Chondrocyte (in vitro differentiated cells): ENCODE results near the gene SPSB2. TPM values are rescaled to one million over a fixed set of nuclear protein-coding genes. Genes with fewer than 3 reads are reported as not detected.
"Not testable (repeated sequence)": the region's sequence is repeated elsewhere in the genome, so short reads cannot be mapped to it uniquely, and the experiment has no call there.

Experiments
- DNase-seq: peaks from one replicate; pipeline ENCODE4 v3.0.0; 2021; ENCODE audit warnings: mixed read lengths, low spot score
- H3K27ac Mint-ChIP-seq: one replicate; pipeline ENCODE4 v1.8.0; 2021; ENCODE audit warnings: mild to moderate bottlenecking, moderate library complexity, mixed read lengths; ENCODE audit not compliant: unreplicated experiment
- H3K27me3 Mint-ChIP-seq: 2 replicates; pipeline ENCODE4 v1.8.0; 2021; ENCODE audit warnings: low read depth, mixed read lengths
- H3K36me3 Mint-ChIP-seq: 2 replicates; pipeline ENCODE4 v1.8.0; 2021; ENCODE audit warnings: low read depth, mixed read lengths
- H3K4me1 Mint-ChIP-seq: 2 replicates; pipeline ENCODE4 v1.8.0; 2021; ENCODE audit warnings: low read depth, mild to moderate bottlenecking, mixed read lengths
- H3K4me3 Mint-ChIP-seq: one replicate; pipeline ENCODE4 v1.8.0; 2021; ENCODE audit warnings: mild to moderate bottlenecking, moderate library complexity, mixed read lengths; ENCODE audit not compliant: unreplicated experiment
- H3K9me3 Mint-ChIP-seq: 2 replicates; pipeline ENCODE4 v1.8.0; 2021; ENCODE audit warnings: low read depth, mixed read lengths
- total RNA-seq: library from RNA; stranded (reverse); gene quantifications from 3 replicates; pipeline ENCODE4 v1.2.1, GENCODE V29; 2021
- TF ChIP-seq, protein P1 (sequence below): fragments of 200-600 bp; sonication (generic); IDR thresholded peaks from 2 replicates; pipeline ENCODE4 v1.5.0; 2021; ENCODE audit warnings: antibody characterized with exemption, mild to moderate bottlenecking, moderate library complexity

SPSB2 gene
- total RNA-seq, 1 donor from 2014 or later = 7.6 TPM

DNA sequence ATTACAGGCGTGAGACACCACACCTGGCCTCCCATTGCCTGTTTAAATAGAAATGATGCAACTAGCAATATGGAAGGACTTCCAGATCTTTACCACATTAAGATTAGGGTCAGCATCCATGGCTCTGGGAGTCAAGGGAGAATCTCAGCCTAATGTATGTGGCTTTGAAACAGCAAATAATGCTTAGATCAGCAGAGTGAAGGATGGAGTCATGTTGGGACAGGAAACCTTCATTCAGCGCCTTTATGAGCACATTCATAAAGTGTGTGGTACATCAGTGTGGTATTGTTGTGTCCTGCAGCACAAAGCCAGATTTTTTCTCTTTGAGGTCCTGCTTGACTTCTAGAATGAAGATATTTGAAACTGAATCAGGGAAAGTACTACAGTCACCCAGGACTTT lies 15.3 kb upstream of the SPSB2 start:
- DNase-seq = no peak
- H3K27me3 Mint-ChIP-seq = no peaks in the 10 kb centered on the region
- no peak overlapping the region for H3K27ac Mint-ChIP-seq
- peaks cover 1% of the 10 kb centered on the region for H3K36me3 Mint-ChIP-seq
- TF ChIP-seq, protein P1, sequence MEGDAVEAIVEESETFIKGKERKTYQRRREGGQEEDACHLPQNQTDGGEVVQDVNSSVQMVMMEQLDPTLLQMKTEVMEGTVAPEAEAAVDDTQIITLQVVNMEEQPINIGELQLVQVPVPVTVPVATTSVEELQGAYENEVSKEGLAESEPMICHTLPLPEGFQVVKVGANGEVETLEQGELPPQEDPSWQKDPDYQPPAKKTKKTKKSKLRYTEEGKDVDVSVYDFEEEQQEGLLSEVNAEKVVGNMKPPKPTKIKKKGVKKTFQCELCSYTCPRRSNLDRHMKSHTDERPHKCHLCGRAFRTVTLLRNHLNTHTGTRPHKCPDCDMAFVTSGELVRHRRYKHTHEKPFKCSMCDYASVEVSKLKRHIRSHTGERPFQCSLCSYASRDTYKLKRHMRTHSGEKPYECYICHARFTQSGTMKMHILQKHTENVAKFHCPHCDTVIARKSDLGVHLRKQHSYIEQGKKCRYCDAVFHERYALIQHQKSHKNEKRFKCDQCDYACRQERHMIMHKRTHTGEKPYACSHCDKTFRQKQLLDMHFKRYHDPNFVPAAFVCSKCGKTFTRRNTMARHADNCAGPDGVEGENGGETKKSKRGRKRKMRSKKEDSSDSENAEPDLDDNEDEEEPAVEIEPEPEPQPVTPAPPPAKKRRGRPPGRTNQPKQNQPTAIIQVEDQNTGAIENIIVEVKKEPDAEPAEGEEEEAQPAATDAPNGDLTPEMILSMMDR = no peak
- no peaks in the 10 kb centered on the region for H3K9me3 Mint-ChIP-seq
- peaks cover 15% of the 10 kb centered on the region for H3K4me1 Mint-ChIP-seq
- H3K4me3 Mint-ChIP-seq = no peak overlapping the region

DNA sequence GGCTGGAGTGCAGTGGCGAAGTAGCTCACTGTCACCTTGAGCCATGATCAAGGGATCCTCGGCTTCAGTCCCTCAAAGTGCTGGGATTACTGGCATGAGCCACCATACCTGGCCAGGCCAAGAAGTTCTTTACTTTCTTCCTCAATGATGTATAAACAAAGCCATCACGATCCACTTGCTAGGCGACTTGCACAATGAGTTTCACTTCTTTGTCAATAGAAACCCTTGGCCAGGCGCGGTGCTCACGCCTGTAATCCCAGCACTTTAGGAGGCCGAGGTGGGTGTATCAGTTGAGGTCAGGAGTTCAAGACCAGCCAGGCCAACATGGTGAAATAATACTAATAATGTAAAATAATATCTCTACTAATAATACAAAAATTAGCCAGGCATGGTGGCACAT lies 14.4 kb upstream of the SPSB2 start:
- Mint-ChIP-seq H3K27ac (no peak overlapping the region), H3K4me3 (no peak overlapping the region), H3K27me3 (no peaks in the 10 kb centered on the region), H3K9me3 (no peaks in the 10 kb centered on the region), H3K36me3 (peaks cover 2% of the 10 kb centered on the region), H3K4me1 (peaks cover 13% of the 10 kb centered on the region)
- TF ChIP-seq, protein P1 = no peak
- DNase-seq = peak; percentile 15

DNA sequence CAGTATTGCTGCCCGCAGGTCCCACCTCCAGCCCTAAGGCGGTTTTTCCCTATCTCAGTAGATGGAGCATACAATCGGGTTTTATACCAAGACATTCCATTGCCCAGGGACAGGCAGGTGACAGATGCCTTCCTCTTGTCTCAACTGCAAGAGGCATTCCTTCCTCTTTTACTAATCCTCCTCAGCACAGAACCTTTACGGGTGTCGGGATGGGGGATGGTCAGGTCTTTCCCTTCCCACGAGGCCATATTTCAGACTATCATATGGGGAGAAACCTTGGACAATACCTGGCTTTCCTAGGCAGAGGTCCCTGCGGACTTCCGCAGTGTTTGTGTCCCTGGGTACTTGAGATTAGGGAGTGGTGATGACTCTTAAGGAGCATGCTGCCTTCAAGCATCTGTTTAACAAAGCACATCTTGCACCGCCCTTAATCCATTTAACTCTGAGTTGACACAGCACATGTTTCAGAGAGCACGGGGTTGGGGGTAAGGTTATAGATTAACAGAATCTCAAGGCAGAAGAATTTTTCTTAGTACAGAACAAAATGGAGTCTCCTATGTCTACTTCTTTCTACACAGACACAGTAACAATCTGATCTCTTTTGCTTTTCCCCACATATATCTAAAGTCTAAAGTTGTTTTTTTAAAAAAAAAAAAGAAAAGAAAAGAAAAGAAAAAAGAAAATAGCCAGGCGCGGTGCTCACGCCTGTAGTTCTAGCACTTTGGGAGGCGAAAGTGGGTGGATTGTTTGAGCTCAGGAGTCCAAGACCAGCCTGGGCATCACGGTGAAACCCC lies 13.3 kb upstream of the SPSB2 start:
- H3K4me1 Mint-ChIP-seq, H3K27me3 Mint-ChIP-seq, H3K4me3 Mint-ChIP-seq, H3K9me3 Mint-ChIP-seq, H3K36me3 Mint-ChIP-seq: not testable (repeated sequence)
- H3K27ac Mint-ChIP-seq = peak overlapping the region; percentile 83
- DNase-seq = peak; percentile 15

DNA sequence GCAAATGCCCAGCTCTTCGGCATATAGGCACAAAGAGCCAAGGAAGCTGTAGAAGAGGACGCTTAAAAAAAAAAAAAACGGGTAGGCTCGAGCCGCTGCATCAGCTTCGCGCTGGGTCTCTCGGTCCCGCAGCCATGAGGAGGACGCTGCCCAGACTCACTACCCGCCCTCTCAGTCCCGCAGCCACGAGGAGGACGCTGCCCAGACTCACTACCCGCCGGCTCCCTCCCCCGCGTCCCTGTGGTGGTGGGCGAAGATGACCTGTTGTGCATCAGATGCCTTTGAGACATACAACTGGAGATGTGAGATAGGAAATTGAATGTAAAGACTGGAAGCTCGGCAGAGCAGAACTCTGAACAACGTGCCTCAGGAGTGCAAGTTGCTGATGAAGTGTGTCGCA lies 11.4 kb upstream of the SPSB2 start:
- Mint-ChIP-seq H3K27ac (no peak overlapping the region), H3K27me3 (no peaks in the 10 kb centered on the region), H3K36me3 (peaks cover 2% of the 10 kb centered on the region), H3K4me3 (no peak overlapping the region), H3K9me3 (no peaks in the 10 kb centered on the region), H3K4me1 (no peaks in the 10 kb centered on the region)
- DNase-seq = peak; percentile 80
- TF ChIP-seq, protein P1 = no peak

DNA sequence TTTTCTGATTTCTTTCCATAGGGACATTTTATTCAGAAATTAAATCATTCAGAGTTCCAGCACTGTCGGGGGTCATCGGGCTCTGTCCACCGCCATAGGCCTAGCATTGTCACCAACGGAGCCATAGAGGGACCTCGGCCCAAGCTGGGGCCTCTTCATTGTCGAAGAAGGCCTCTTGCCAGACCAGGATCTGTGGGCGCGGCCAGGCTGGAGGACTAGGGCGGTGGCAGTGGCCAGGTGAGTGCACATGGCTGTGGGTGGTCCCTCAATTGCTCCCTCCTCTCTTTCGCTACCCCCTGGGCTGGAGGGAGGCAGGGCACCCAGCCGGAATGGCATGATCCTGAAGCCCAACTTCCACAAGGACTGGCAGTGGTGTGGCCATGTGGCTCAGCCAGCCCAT lies 10.6 kb upstream of the SPSB2 start:
- Mint-ChIP-seq H3K27ac (no peak overlapping the region), H3K4me1 (no peaks in the 10 kb centered on the region), H3K4me3 (no peak overlapping the region), H3K9me3 (no peaks in the 10 kb centered on the region), H3K27me3 (no peaks in the 10 kb centered on the region), H3K36me3 (peaks cover 2% of the 10 kb centered on the region)
- peak; percentile 88 for DNase-seq
- TF ChIP-seq, protein P1 = no peak

DNA sequence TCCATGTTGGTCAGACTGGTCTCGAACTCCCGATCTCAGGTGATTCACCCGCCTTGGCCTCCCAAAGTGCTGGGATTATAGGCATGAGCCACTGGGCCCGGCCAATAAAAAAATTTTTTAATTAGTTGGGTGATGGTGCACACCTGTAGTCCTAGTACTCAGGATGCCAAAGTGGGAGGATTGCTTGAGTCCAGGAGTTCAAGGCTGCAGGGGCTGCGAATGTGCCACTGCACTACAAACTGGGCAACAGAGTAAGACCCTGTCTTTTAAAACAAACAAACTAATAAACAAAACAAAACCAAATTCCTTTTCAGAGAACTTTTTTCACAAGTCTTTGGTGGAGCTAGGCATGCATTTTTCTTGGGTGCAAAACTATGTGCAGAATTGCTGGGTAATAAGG lies 10.1 kb upstream of the SPSB2 start:
- no peaks in the 10 kb centered on the region for H3K4me1 Mint-ChIP-seq
- H3K27me3 Mint-ChIP-seq = no peaks in the 10 kb centered on the region
- H3K36me3 Mint-ChIP-seq = peaks cover 2% of the 10 kb centered on the region
- H3K27ac Mint-ChIP-seq = no peak overlapping the region
- H3K9me3 Mint-ChIP-seq = no peaks in the 10 kb centered on the region
- no peak overlapping the region for H3K4me3 Mint-ChIP-seq
- TF ChIP-seq, protein P1 = no peak
- peak; percentile 20 for DNase-seq

DNA sequence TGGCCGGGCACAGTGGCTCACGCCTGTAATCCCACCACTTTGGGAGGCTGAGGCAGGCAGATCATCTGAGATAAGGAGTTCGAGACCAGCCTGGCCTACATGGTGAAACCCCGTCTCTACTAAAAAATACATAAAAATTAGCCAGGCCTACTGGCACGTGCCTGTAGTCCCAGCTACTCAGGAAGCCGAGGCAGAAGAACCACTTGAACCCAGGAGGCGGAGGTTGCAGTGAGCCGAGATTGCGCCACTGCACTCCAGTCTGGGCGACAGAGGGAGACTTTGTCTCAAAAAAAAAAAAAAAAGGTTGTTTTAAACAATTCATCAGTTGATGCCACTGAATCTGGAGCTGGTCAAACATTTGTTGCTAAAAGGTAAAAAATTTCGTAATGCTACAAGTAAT lies 6.7 kb upstream of the SPSB2 start:
- not testable (repeated sequence) for H3K4me1 Mint-ChIP-seq, H3K36me3 Mint-ChIP-seq, H3K27me3 Mint-ChIP-seq, H3K4me3 Mint-ChIP-seq, H3K9me3 Mint-ChIP-seq, H3K27ac Mint-ChIP-seq
- peak; percentile 20 for DNase-seq

DNA sequence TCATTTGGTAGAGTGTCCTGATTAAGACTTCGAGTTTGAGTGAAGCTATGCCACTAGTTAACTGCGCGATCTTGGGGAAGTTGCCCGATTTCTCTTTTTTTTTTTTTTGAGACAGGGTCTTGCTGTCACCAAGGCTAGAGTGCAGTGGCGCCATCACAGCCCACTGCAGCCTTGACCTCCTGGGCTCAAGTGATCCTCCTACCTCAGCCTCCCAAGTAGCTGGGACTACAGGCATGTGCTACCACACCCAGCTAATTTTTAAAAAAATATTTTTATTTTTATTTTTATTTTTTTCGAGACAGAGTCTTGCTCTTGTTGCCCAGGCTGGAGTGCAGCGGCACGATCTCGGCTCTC lies 889 bp upstream of the SPSB2 start:
- H3K27me3 Mint-ChIP-seq, H3K9me3 Mint-ChIP-seq: not testable (repeated sequence)
- peaks cover 39% of the 10 kb centered on the region for H3K4me1 Mint-ChIP-seq
- DNase-seq = peak; percentile 9
- H3K36me3 Mint-ChIP-seq = peaks cover 13% of the 10 kb centered on the region
- peak overlapping the region; percentile 93 for H3K27ac Mint-ChIP-seq
- peak overlapping the region; percentile 85 for H3K4me3 Mint-ChIP-seq
